ENCODE measurements around the gene KCNE3.

Gene KCNE3

GRCh38 chr11:74465291-74465708, 2.0 kb downstream of the KCNE3 start:
- TF ChIP-seq, protein P1, sequence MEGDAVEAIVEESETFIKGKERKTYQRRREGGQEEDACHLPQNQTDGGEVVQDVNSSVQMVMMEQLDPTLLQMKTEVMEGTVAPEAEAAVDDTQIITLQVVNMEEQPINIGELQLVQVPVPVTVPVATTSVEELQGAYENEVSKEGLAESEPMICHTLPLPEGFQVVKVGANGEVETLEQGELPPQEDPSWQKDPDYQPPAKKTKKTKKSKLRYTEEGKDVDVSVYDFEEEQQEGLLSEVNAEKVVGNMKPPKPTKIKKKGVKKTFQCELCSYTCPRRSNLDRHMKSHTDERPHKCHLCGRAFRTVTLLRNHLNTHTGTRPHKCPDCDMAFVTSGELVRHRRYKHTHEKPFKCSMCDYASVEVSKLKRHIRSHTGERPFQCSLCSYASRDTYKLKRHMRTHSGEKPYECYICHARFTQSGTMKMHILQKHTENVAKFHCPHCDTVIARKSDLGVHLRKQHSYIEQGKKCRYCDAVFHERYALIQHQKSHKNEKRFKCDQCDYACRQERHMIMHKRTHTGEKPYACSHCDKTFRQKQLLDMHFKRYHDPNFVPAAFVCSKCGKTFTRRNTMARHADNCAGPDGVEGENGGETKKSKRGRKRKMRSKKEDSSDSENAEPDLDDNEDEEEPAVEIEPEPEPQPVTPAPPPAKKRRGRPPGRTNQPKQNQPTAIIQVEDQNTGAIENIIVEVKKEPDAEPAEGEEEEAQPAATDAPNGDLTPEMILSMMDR (conservative IDR thresholded peaks at IDR 0.05; ENCODE audit: low read length), result no peak
- no peak for TF ChIP-seq EZH2phosphoT487 (IDR thresholded peaks at IDR 0.05; ENCODE audit: borderline replicate concordance)
- Histone ChIP-seq H3K9ac (ENCODE audit: low read depth, low read length, poor library complexity, severe bottlenecking) (no peak overlapping the region), H3K4me2 (ENCODE audit: low read depth, low read length, poor library complexity, severe bottlenecking) (no peak overlapping the region)

GRCh38 chr11:74464746-74465145, 2.6 kb downstream of the KCNE3 start:
- Histone ChIP-seq H4K20me1 (ENCODE audit: insufficient read depth, low read length, poor library complexity, severe bottlenecking) (no peaks in the 10 kb centered on the region), H3K9me2 (replicated peaks; ENCODE audit: low read depth, low read length) (no peaks in the 10 kb centered on the region), H3K36me3 (ENCODE audit: insufficient read depth, low read length) (no peaks in the 10 kb centered on the region), H3F3A (ENCODE audit: low read depth) (no peaks in the 10 kb centered on the region), H3K4me2 (ENCODE audit: low read depth, low read length, poor library complexity, severe bottlenecking) (no peak overlapping the region), H3K4me1 (ENCODE audit: insufficient read depth, low read length, poor library complexity, severe bottlenecking) (peaks cover 23% of the 10 kb centered on the region), H3K27me3 (ENCODE audit: insufficient read depth, low read length, poor library complexity, severe bottlenecking) (no peaks in the 10 kb centered on the region), H3K9me3 (ENCODE audit: insufficient read depth, low read depth, low read length) (no peaks in the 10 kb centered on the region), H3K9ac (ENCODE audit: low read depth, low read length, poor library complexity, severe bottlenecking) (no peak overlapping the region), H3K79me2 (ENCODE audit: insufficient read depth, low read length) (no peaks in the 10 kb centered on the region), H2AFZ (ENCODE audit: low read length) (no peak overlapping the region), H3K4me3 (ENCODE audit: low read length, poor library complexity, severe bottlenecking) (no peak overlapping the region)
- TF ChIP-seq, protein P1 (conservative IDR thresholded peaks at IDR 0.05; ENCODE audit: low read length), result no peak
- no peak for TF ChIP-seq EZH2phosphoT487 (IDR thresholded peaks at IDR 0.05; ENCODE audit: borderline replicate concordance)

More at GRCh38 chr11:74465291-74465708, 2.0 kb downstream of the KCNE3 start:
- Histone ChIP-seq H3K9me2 (replicated peaks; ENCODE audit: low read depth, low read length) (no peaks in the 10 kb centered on the region), H3F3A (ENCODE audit: low read depth) (no peaks in the 10 kb centered on the region), H3K79me2 (ENCODE audit: insufficient read depth, low read length) (no peaks in the 10 kb centered on the region), H3K36me3 (ENCODE audit: insufficient read depth, low read length) (no peaks in the 10 kb centered on the region), H3K27me3 (ENCODE audit: insufficient read depth, low read length, poor library complexity, severe bottlenecking) (no peaks in the 10 kb centered on the region), H2AFZ (ENCODE audit: low read length) (no peak overlapping the region), H3K4me1 (ENCODE audit: insufficient read depth, low read length, poor library complexity, severe bottlenecking) (peaks cover 18% of the 10 kb centered on the region), H3K9me3 (ENCODE audit: insufficient read depth, low read depth, low read length) (no peaks in the 10 kb centered on the region), H4K20me1 (ENCODE audit: insufficient read depth, low read length, poor library complexity, severe bottlenecking) (no peaks in the 10 kb centered on the region), H3K4me3 (ENCODE audit: low read length, poor library complexity, severe bottlenecking) (no peak overlapping the region)

GRCh38 chr11:74463216-74463615, 4.1 kb downstream of the KCNE3 start:
- H3K27me3 ChIP-seq (ENCODE audit: insufficient read depth, low read length, poor library complexity, severe bottlenecking), result no peaks in the 10 kb centered on the region
- peaks cover 27% of the 10 kb centered on the region for H3K4me1 ChIP-seq (ENCODE audit: insufficient read depth, low read length, poor library complexity, severe bottlenecking)
- no peak overlapping the region for H3K9ac ChIP-seq (ENCODE audit: low read depth, low read length, poor library complexity, severe bottlenecking)
- H3K9me3 ChIP-seq (ENCODE audit: insufficient read depth, low read depth, low read length), result no peaks in the 10 kb centered on the region
- H3K79me2 ChIP-seq (ENCODE audit: insufficient read depth, low read length), result no peaks in the 10 kb centered on the region
- no peaks in the 10 kb centered on the region for H4K20me1 ChIP-seq (ENCODE audit: insufficient read depth, low read length, poor library complexity, severe bottlenecking)
- H3F3A ChIP-seq (ENCODE audit: low read depth), result no peaks in the 10 kb centered on the region
- H3K4me3 ChIP-seq (ENCODE audit: low read length, poor library complexity, severe bottlenecking), result no peak overlapping the region
- TF ChIP-seq EZH2phosphoT487 (IDR thresholded peaks at IDR 0.05; ENCODE audit: borderline replicate concordance), result no peak
- TF ChIP-seq, protein P1 (conservative IDR thresholded peaks at IDR 0.05; ENCODE audit: low read length), result no peak
- H3K4me2 ChIP-seq (ENCODE audit: low read depth, low read length, poor library complexity, severe bottlenecking), result no peak overlapping the region
- no peak overlapping the region for H2AFZ ChIP-seq (ENCODE audit: low read length)
- H3K36me3 ChIP-seq (ENCODE audit: insufficient read depth, low read length), result no peaks in the 10 kb centered on the region
- H3K9me2 ChIP-seq (replicated peaks; ENCODE audit: low read depth, low read length), result no peaks in the 10 kb centered on the region
